GM04504 (cell line): ENCODE measurements around the gene PFDN1.

Source experiments
- DNase-seq: peaks from one replicate; pipeline ENCODE4 v3.0.0-alpha.2; 2012; ENCODE audit warnings: low read depth

Gene PFDN1

GRCh38 chr5:140236891-140237598 is 65.9 kb downstream of the PFDN1 start:
- DNase-seq = no peak

GRCh38 chr5:140235791-140236551 is 66.9 kb downstream of the PFDN1 start:
- no peak for DNase-seq

GRCh38 chr5:140234377-140234989 is 68.4 kb downstream of the PFDN1 start:
- no peak for DNase-seq

DNA sequence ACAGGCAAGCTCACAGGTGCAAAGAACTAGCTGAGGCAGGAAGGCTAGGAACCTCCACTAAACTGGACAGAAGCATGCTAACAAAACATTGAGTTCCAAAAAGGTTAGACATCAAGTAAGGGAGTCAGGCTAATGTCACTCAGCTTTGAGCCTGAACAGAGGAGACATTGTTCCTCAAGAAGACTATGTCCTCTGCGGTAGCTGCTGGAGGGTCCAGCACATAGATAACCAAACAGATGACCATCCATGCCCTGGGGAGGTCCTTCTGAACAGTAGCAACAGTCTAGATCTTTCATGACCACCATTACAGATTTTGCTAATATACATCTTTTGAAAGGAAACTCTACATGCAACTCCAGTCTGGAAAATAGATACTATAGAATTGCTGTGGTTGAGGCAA is 70.2 kb downstream of the PFDN1 start:
- no peak for DNase-seq

GRCh38 chr5:140230373-140230772 is 72.5 kb downstream of the PFDN1 start:
- no peak for DNase-seq

GRCh38 chr5:140228364-140228837 is 74.5 kb downstream of the PFDN1 start:
- no peak for DNase-seq

DNA sequence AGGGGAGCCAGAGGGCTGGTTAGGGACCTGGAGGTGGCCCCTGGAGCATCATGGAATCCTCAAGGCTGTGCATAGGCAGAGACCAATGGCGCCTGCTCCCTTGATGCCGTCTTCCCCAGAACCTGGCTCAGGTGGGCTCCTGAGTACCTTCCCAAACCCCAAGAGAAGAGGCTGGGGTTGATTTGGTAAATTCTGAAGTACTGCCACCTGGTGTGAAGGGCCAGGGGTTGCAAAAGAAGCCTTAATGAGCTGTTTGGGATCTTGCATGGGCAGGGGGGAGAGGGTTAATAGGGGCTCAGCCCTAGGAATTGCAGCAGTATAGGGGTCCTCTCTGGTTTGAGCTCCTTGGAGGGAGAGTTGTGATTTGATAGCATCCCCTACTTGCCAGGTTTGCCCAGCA is 75.9 kb downstream of the PFDN1 start:
- no peak for DNase-seq

DNA sequence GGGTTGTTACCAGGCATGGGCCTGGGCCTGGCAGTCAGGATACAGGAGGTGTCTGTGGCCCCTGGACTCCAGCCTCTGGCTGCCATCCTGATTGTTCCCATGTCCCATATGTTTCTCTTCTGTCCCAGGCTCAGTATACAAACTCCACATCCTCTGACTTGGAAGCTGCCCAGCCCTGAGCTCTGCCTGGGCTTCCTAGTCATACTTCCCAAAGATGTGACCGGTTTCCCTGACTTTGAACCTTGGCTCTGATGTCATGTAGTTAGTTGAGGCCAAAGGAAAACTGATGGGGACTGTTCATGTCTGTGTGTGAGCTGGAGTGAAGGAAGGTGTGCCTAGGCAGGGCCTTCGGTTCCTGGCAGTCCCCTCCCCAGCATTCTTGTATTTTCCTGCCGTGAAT is 77.5 kb downstream of the PFDN1 start:
- no peak for DNase-seq

DNA sequence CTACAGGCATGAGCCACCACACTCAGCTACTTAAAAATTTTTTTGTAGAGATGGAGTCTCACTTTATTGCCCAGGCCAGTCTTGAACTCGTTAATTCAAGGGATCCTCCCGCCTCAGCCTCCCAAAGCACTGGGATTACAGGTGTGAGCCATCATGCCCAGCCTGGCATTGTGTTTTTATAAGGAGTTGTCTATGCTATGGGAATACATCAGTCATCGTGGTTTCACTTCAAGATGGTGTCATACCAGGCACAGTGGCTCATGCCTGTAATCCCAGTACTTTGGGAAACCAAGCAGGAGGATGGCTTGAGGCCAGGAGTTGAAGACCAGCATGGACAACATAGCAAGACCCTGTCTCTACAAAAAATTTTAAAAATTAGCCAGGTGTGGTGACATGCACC is 78.2 kb downstream of the PFDN1 start:
- no peak for DNase-seq

- no peak for DNase-seq
Observed at GRCh38 chr5:140223567-140223966, 79.3 kb downstream of the PFDN1 start.

DNA sequence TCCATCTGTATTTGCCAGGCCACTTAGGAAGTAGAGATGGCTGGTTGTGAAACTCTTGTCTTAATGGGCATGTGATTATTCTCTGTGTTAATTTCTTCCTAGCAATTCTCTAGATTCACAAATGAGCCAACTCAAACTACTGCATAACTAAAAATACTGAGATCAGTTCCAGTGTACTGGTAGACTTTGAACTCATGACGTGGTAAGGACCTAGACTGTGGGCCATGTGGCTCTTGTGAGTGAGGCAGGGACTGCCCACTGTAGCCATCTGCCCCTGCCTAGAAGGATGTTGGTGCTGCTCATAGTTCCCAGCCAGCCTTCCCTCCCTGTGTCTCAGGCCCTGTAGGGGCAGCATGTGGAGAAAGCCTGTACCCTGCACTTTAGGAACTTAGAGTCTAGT is 80.5 kb downstream of the PFDN1 start:
- no peak for DNase-seq

GRCh38 chr5:140221697-140222223 is 81.1 kb downstream of the PFDN1 start:
- no peak for DNase-seq

- no peak for DNase-seq
Observed at GRCh38 chr5:140220698-140221064, 82.2 kb downstream of the PFDN1 start.

GRCh38 chr5:140220032-140220697 is 82.7 kb downstream of the PFDN1 start:
- no peak for DNase-seq

GRCh38 chr5:140219068-140219991 is 83.6 kb downstream of the PFDN1 start:
- DNase-seq = no peak

GRCh38 chr5:140217299-140218026 is 85.4 kb downstream of the PFDN1 start:
- DNase-seq = no peak

DNA sequence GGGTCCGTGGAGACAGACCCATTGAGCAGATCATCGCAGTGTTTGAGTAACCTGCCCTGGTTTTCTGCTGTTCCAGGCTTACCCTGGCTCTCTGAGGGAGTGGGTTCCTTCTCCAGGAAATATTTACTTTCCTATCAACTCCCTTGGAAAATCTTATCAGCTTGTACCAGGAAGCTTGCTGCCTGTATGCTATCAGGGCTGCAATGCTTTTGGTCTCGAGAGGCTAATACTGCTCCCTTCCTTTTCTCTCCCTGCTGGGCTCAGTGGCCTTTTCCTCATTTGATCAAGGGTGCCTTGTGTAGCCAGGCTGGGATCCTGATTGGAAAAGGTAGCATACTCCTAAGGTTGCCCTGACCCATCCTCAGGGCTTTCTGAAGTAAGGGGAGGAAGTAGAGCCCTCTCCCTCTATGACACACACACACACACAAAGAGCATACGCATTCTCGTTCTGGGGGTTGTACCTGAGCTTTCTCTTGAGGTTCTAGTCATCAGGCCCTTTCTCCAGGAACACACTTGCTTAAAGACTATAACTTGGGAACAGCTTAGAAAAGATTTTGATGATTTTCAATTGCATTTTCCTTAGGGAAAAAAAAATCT is 86.3 kb downstream of the PFDN1 start:
- DNase-seq = no peak

GRCh38 chr5:140215276-140215675 is 87.6 kb downstream of the PFDN1 start:
- DNase-seq = no peak

DNA sequence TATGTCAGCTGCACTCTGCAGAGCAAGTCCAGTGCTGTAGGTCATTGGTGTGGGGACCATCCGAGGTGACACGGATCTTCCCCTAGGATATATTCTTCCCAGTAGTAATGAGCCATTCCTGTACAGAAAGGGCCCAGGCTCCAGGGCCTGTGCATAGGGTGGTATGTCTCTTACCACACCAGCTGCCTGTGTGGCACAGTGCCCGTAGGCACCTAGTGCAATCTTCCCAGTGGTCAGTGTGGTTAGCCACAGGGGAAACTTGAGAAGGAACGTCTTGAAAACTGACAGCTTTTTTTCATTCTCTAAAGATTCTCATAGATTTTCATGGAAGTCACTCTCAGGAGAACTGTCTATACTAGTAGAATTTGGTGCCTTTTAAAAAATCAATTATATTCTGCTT is 88.1 kb downstream of the PFDN1 start:
- DNase-seq = peak; percentile 37

DNA sequence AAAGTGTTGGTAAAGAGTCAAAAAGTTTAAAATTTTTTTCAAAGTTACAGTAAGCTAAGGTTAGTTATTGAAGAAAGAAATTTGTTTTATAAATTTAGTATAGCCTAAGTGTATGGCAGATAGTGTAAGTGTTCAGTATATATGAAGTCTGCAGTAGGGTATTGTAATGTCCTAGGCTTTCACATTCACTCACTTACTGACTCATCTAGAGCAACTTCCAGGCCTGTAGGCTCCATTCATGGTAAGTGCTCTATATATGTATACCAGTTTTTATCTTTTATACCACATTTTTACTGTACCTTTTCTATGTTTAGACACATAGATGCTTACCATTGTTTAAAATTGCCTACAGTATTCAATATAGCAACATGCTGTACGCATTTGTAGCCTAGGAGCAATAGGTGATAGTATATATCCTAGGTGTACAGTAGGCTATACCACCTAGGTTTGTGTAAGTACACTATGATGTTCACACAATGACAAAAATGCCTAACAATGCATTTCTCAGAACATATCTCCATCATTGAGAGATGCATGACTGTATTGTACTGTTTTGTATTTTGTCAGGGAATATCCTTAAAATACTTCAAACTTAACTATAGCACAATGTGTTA is 89.4 kb downstream of the PFDN1 start:
- DNase-seq = no peak
